GM12878 (cell line): ENCODE data around the gene ARVCF. TPM values are rescaled to one million over a fixed set of nuclear protein-coding genes. Genes with fewer than 3 reads are reported as not detected.

Experiments used
- ATAC-seq: fragments of 200-7000 bp; cut with Tn5 transposase; 3 replicates; pipeline ENCODE4 v1.9.1; 2020; ENCODE audit warnings: mild to moderate bottlenecking, moderate library complexity
- BruUV-seq: library from RNA; stranded (reverse); fragments of 400-500 nt; replicated peaks from 2 replicates; lab custom pipeline; 2021; lab: Mats Ljungman, UMichigan
- CTCF ChIA-PET: fragments of 300-600 bp; sonication (Branson Sonifier 250); formaldehyde crosslinking; extraction: SDS; loops from one replicate; lab custom pipeline; 2021; ENCODE audit warnings: inconsistent platforms; lab: Yijun Ruan, JAX
- POLR2A ChIA-PET: fragments of 350-600 bp; formaldehyde crosslinking; extraction: SDS; loops from one replicate; lab custom pipeline; 2021; ENCODE audit warnings: inconsistent platforms; lab: Charles Lee
- RAD21 ChIA-PET: fragments of 300-600 bp; sonication (Branson Sonifier 250); formaldehyde crosslinking; loops from one replicate; lab custom pipeline; 2023; ENCODE audit warnings: antibody characterized with exemption; ENCODE audit not compliant: unreplicated experiment; lab: Charles Lee
- SMC1A ChIA-PET: fragments of 300-600 bp; sonication (Branson Sonifier 250); formaldehyde crosslinking; loops from one replicate; lab custom pipeline; 2023; ENCODE audit not compliant: unreplicated experiment, uncharacterized antibody; lab: Charles Lee
- DNase-seq: peaks from one replicate; pipeline ENCODE4 v3.0.0-alpha.2; 2011; ENCODE audit warnings: low read depth, low spot score
- FAIRE-seq: peaks from 3 replicates; lab custom pipeline; 2011; peaks lifted over from hg19 to GRCh38; lab: Jason Lieb, UNC
- H2AFZ ChIP-seq: 2 replicates; pipeline ENCODE4 v1.6.0; 2011; ENCODE audit warnings: low read depth, low read length, control low read depth; ENCODE audit not compliant: control insufficient read depth
- H3K27ac ChIP-seq: 2 replicates; pipeline ENCODE4 v1.5.1; 2011; ENCODE audit warnings: control low read depth; ENCODE audit not compliant: control insufficient read depth, insufficient read depth
- H3K27me3 ChIP-seq, 2 experiments: replicated peaks in 1 of 2; 2 replicates each; pipeline versions ENCODE4 v1.6.0 to v1.6.1; 2011; ENCODE audit warnings: low read length in 1 of 2; ENCODE audit not compliant: control insufficient read depth in 2 of 2, insufficient read depth in 2 of 2
- H3K36me3 ChIP-seq, 2 experiments: 2 replicates each; pipeline ENCODE4 v1.5.1; 2011; ENCODE audit warnings: low read length in 1 of 2; ENCODE audit not compliant: control insufficient read depth in 2 of 2, insufficient read depth in 2 of 2
- H3K4me1 ChIP-seq: 2 replicates; pipeline ENCODE4 v1.6.1; 2011; ENCODE audit warnings: mild to moderate bottlenecking, low read length, moderate library complexity, mixed read lengths; ENCODE audit not compliant: control insufficient read depth, insufficient read depth
- H3K4me2 ChIP-seq: 2 replicates; pipeline ENCODE4 v1.6.0; 2011; ENCODE audit warnings: control low read depth; ENCODE audit not compliant: control insufficient read depth, insufficient read depth
- H3K4me3 ChIP-seq: fragments of 200-600 bp; sonication (generic); 2 replicates; pipeline ENCODE4 v1.5.1; 2016
- H3K79me2 ChIP-seq: 2 replicates; pipeline ENCODE4 v1.6.0; 2011; ENCODE audit warnings: low read length; ENCODE audit not compliant: control insufficient read depth, insufficient read depth
- H3K9ac ChIP-seq: 2 replicates; pipeline ENCODE4 v1.8.0; 2011; ENCODE audit warnings: low read length, control low read depth, mixed read lengths; ENCODE audit not compliant: control insufficient read depth, insufficient read depth
- H3K9me3 ChIP-seq: replicated peaks from 3 replicates; pipeline ENCODE4 v1.5.1; 2011; ENCODE audit warnings: mild to moderate bottlenecking, low read length; ENCODE audit not compliant: control insufficient read depth, insufficient read depth
- H4K20me1 ChIP-seq: 2 replicates; pipeline ENCODE4 v1.6.0; 2011; ENCODE audit not compliant: control insufficient read depth, insufficient read depth
- CREM ChIP-seq: IDR thresholded peaks from 2 replicates; pipeline ENCODE4 v1.6.1; 2014; ENCODE audit warnings: antibody characterized with exemption, low read depth
- DPF2 ChIP-seq: fragments of 450-650 bp; IDR thresholded peaks from 2 replicates; pipeline ENCODE4 v1.6.1; 2017; ENCODE audit warnings: mild to moderate bottlenecking
- KAT2A ChIP-seq: conservative IDR thresholded peaks from 2 replicates; pipeline ENCODE4 v1.6.1; 2011; ENCODE audit warnings: low read depth, low read length; ENCODE audit not compliant: control insufficient read depth
- POLR2AphosphoS5 ChIP-seq: IDR thresholded peaks from 2 replicates; pipeline ENCODE4 v1.6.1; 2011; ENCODE audit warnings: mild to moderate bottlenecking, low read length, inconsistent platforms
- ZNF622 ChIP-seq: fragments of 450-650 bp; IDR thresholded peaks from 2 replicates; pipeline ENCODE4 v1.6.1; 2017; ENCODE audit warnings: mild to moderate bottlenecking, inconsistent platforms
- WGBS: methylation state at CpG from one replicate; pipeline ENCODE4 v1.1.6; 2016; ENCODE audit warnings: low lambda C conversion rate; ENCODE audit not compliant: insufficient replicate concordance, insufficient coverage; ENCODE audit errors: missing lambda C conversion rate; 5-methylcytosine and 5-hydroxymethylcytosine counted together
- in situ Hi-C: fragments of 300-500 bp; cut with MboI; formaldehyde crosslinking; loops from 9 replicates; pipeline ENCODE4 v1.14.3; 2018; ENCODE audit warnings: mixed read lengths
- intact Hi-C: fragments of 100-400 bp; cut with micrococcal nuclease; formaldehyde crosslinking; loops from one replicate; pipeline ENCODE4 v1.14.2; 2022; ENCODE audit not compliant: unreplicated experiment
- polyA plus RNA-seq, 11 experiments: library from polyadenylated mRNA; depleted of rRNA in 4 of 11; unstranded in 6 of 11; stranded (reverse) in 5 of 11; fragments of >200 nt; fragmentation: Nextera tagmentation in 4 of 11; fragmentation: Illumina TruSeq in 1 of 11; extraction: Ambion mirVana in 4 of 11; extraction: Trizol in 1 of 11; gene quantifications; 1 replicate in 1 of 11; 2 replicates in 10 of 11; pipeline versions ENCODE4 v1.2.1 to v1.2.3, GENCODE V29; 2011 to 2016; ENCODE audit warnings: inconsistent platforms in 2 of 11, missing spikeins in 2 of 11, low read depth in 1 of 11
- total RNA-seq, 4 experiments: library from RNA; depleted of rRNA in 3 of 4; stranded (reverse); fragments of >200 nt in 3 of 4; fragmentation: Illumina TruSeq in 1 of 4; extraction: Trizol in 1 of 4; gene quantifications; 2 replicates each; pipeline versions ENCODE4 v1.2.1 to v1.2.3, GENCODE V29; 2013 to 2021
- TF ChIP-seq, protein P1 (sequence below): IDR thresholded peaks from 2 replicates; pipeline ENCODE4 v1.6.1; 2011; ENCODE audit warnings: mild to moderate bottlenecking, low read depth, low read length, moderate library complexity; ENCODE audit not compliant: insufficient replicate concordance
- TF ChIP-seq, protein P2 (sequence below): fragments of 450-650 bp; conservative IDR thresholded peaks from 2 replicates; pipeline ENCODE4 v1.6.1; 2017; ENCODE audit warnings: mild to moderate bottlenecking, moderate library complexity

Gene ARVCF
- total and polyA plus RNA-seq, 10 of the 15 experiments (the other 5 are each of a cell fraction or from before 2014, with no cell fraction given): 0.13 to 1.9 (median 1.0) TPM; not detected in 2

DNA sequence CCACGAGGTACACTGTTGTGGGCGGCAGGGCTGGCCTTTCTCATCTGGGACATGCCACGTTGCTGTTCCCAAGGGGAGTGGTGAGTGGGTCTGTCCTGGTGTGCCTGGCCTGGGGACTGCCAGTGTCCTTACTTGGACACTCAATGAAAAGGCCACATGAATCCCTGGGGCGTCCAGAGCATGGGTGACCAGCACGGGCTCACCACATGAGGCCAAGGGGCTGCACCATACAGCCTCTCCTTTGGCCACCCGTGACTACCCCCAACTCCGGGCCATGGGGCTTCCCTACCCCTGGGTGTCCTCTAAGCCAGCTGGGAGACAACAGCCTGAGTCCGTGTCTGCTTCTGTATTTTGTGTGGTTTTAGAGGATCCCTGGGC, 54.8 kb downstream of the ARVCF start:
- in situ Hi-C loops (no loop called here), intact Hi-C loops (no loop called here)
- Histone ChIP-seq H3K27ac (no peak overlapping the region), H3K27me3 (no peaks in the 10 kb centered on the region), H4K20me1 (no peaks in the 10 kb centered on the region), H2AFZ (no peak overlapping the region), H3K36me3 (peaks cover 0 to 3% of the 10 kb centered on the region in 2 experiments; a peak in 2 of 4 replicates), H3K4me2 (no peak overlapping the region), H3K79me2 (no peaks in the 10 kb centered on the region), H3K4me1 (no peaks in the 10 kb centered on the region), H3K4me3 (no peak overlapping the region), H3K9me3 (no peaks in the 10 kb centered on the region), H3K9ac (no peak overlapping the region)
- ATAC-seq (no peak), FAIRE-seq (no peak), DNase-seq (no peak)
- CTCF ChIA-PET: no interaction called here
- POLR2A ChIA-PET: no interaction called here
- 72% methylated on average over 8 of the region's 8 CpGs for WGBS
- RAD21 ChIA-PET: no interaction called here
- no TSS peak for BruUV-seq
- TF ChIP-seq, protein P1, sequence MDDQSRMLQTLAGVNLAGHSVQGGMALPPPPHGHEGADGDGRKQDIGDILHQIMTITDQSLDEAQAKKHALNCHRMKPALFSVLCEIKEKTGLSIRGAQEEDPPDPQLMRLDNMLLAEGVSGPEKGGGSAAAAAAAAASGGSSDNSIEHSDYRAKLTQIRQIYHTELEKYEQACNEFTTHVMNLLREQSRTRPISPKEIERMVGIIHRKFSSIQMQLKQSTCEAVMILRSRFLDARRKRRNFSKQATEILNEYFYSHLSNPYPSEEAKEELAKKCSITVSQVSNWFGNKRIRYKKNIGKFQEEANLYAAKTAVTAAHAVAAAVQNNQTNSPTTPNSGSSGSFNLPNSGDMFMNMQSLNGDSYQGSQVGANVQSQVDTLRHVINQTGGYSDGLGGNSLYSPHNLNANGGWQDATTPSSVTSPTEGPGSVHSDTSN: no peak
- TF ChIP-seq, protein P2, sequence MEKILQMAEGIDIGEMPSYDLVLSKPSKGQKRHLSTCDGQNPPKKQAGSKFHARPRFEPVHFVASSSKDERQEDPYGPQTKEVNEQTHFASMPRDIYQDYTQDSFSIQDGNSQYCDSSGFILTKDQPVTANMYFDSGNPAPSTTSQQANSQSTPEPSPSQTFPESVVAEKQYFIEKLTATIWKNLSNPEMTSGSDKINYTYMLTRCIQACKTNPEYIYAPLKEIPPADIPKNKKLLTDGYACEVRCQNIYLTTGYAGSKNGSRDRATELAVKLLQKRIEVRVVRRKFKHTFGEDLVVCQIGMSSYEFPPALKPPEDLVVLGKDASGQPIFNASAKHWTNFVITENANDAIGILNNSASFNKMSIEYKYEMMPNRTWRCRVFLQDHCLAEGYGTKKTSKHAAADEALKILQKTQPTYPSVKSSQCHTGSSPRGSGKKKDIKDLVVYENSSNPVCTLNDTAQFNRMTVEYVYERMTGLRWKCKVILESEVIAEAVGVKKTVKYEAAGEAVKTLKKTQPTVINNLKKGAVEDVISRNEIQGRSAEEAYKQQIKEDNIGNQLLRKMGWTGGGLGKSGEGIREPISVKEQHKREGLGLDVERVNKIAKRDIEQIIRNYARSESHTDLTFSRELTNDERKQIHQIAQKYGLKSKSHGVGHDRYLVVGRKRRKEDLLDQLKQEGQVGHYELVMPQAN: no peak
- no peak for TF ChIP-seq KAT2A
- no peak for TF ChIP-seq CREM
- TF ChIP-seq ZNF622: no peak
- TF ChIP-seq DPF2: no peak
- no peak for TF ChIP-seq POLR2AphosphoS5
- SMC1A ChIA-PET: no interaction called here
